HG02588 (cell line): ENCODE data around the gene SERPINB6.
A peak's percentile ranks its signal among the peaks of the same experiment; 100 is the strongest.
"Not testable (repeated sequence)": the region's sequence is repeated elsewhere in the genome, so short reads cannot be mapped to it uniquely, and the experiment has no call there.

ENCODE experiments used
- ATAC-seq: cut with Tn5 transposase; IDR thresholded peaks from one replicate; pipeline ENCODE4 v1.9.1; 2021; ENCODE audit warnings: mild to moderate bottlenecking, moderate library complexity; ENCODE audit not compliant: unreplicated experiment

SERPINB6 gene

DNA sequence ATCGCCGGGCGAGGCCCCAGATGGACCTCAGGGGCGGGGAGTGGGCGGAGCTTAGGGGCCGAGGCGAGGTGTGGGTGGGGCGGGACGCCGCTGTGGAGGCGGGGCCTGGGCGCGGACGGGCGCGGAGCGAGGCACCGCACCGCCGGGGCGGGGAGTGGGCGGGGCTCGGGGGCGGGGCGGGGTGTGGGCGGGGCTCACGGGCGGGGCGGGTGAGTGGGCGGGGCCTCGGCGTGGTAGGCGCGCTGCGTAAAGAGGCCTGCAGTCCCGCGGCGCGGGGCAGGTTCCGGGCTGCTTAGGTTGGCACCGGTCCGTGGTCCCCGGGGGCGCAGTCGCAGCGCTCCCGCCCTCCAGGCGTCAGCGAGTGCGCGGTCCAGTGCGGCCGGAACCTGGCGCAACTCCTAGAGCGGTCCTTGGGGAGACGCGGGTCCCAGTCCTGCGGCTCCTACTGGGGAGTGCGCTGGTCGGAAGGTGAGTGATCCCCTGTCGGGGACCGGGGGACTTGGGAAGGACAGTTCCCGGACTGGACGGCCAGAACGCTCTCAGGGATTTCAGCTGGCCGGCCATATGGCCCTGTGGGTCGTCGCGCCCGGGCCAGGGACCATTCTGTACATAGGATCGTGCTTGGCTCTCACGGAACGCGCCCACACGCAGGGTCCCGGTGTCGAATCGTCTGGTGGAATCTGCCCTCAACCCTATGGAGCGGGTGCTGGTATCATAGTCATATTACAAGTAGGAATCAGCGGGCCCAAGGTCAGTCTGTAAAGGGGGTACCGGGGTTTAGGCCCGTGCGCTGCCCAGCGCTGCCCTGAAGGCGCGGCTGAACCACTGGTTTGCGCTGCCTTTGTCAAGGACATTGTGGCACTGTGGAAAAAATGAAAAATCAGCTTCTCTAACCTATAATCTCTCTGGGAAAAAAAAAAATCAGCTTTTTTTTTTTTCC lies 28.5 kb upstream of the SERPINB6 start, which contains the start of gene NQO2:
Gene NQO2, plus strand, starts transcription at position 277 of the 940 bp plus-strand sequence. CDS start 6,659 bp downstream, outside the sequence.
- ATAC-seq: peak; percentile 72

GRCh38 chr6:2998998-2999617 lies 27.7 kb upstream of the SERPINB6 start:
- peak; percentile 28 for ATAC-seq

- not testable (repeated sequence) for ATAC-seq
Observed at GRCh38 chr6:2998249-2998997, 27.1 kb upstream of the SERPINB6 start.

GRCh38 chr6:2993755-2994317 lies 22.5 kb upstream of the SERPINB6 start:
- ATAC-seq: no peak

- no peak for ATAC-seq
Observed at GRCh38 chr6:2992330-2992979, 21.1 kb upstream of the SERPINB6 start.

- ATAC-seq: no peak
Observed at GRCh38 chr6:2990932-2991506, 19.7 kb upstream of the SERPINB6 start.

GRCh38 chr6:2990248-2990931 lies 19.0 kb upstream of the SERPINB6 start:
- no peak for ATAC-seq

DNA sequence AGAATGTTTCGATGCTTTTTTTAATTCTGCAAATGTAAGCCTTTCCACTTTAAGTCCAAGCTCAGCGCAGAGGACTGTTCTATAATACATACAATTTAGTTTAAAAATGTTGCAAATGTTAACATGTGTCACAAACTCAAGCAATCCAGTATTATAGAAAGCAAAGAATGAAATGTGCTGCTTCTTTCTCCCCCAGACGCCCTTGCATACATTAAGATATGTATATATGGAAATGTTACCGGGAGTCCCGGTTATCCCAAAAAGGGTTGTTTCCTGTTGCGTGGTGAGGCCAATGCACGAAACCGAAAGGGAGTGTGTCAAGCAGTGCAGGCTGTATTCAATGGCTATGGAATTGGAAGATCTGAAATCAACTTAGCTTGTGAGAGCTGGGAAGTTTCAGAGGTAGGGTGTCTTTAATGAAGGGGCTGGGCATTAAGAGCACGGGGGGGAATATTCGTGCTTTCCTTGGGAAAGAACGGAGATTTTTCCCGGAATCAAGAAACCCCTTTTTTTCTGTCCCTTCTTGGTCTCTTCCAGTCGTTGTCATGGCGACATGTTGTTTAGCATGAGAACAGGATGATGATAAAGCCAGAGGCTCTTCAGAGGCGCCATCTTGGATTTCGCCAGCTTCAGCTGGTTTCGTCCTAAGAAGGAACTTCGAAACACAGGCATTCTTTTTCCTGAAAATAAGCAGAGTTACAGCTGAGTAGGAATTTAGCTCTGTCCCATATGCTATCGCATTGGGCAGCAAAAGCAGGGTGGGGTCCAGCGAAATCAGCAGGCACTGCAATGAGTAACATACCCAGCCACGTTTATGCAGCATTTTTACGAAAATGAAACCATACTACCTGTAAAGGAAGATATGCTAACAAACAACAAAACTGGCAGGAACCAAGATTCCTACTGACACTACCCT lies 18.2 kb upstream of the SERPINB6 start:
- peak; percentile 63 for ATAC-seq

DNA sequence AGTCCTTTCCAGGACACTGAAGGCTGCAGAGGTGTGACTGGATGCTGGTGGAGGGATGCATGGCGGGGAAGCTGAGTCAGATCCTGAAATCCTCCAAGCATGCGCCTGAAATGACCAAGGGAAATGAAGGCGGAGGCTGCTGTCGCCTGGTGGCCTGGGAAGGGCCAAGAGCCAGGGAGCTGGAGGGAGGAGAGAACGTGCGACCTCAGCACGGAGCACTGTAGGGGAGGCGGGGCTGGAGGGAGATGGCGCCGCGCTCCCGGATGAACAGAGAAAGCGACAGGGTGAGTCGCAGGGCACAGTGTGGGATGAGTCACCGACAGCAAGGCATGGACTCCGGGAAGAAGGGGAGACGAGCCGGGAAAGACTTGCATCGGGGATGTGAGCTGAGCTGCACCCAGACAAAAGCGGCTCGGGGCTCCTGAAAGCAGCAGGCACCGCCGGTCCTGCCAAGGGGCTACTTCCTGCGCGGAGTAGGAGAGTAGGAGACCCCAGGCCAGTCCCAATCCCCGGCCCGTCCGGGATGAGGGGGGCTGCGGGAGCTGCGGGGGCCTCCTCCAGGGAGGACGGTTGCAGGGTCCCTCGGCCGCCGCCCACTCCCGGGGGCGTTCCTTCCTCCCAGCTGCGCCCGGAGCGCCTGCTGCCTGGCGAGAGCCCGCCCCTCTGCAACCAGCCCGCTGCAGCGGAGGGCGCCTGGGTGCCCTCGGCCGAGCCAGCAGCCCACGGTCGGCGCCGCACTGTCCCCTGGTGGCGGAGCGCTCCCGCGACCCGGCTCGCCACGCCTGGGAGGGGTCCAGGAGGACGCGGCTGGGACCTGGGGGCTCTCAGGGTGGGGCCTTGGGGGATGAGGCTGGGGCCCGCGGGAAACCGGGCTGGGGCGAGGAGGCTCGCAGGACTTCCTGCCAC lies 17.3 kb upstream of the SERPINB6 start:
- ATAC-seq: peak; percentile 62

GRCh38 chr6:2988094-2988425 lies 16.7 kb upstream of the SERPINB6 start:
- ATAC-seq: no peak

DNA sequence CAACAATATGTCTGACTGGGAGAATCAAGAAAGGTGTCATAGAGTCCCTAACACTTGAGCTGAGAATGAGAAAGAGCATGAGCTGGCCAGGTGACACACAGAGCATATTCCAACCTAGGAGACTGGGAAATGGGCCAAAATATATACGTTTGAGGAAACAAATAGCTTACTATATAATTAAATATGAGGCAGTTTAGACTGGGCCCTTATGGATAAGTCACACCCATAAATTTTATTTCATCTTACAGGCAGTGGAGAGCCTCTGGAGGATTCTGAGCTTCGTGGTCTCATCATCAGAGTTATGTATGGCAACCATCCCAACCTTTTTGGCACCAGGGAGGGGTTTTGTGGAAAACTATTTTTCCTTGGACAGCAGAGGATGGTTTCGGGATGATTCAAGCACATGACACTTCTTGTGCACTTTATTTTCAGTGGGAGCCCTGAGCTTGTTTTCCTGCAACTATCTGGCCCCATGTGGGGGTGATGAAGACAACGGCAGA lies 15.4 kb upstream of the SERPINB6 start:
- ATAC-seq: no peak

DNA sequence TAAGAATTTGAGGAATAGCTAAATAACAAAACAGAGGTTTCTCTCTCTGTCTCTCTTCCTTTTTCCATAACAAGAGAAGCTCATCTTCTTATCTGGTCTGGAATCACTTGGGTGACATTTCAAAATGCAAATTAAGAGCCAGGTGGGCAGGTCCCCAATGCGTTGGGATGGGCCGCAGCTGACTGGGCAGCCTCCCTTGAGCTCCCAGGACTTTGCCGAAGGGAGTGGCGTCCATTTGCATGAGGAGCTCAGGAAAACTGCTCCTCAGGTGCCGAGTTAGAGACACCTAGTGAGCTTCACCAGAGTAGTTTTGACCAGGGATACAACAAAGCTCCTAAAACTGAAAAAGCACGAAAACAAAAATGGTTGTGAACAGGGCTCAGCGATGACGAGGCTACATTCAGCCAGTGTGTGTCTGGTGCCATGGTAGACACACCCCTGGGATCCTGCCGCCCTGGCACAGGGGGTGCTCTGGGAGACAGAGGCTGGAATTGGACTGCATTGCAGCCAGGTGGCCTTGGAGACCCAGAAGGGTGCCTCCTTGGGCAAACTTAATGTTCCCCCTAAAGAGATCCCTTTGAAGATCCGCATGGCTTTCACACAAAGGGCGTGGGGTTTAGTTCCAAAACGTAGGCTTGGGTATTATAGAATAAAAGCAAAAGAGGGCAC lies 13.5 kb upstream of the SERPINB6 start:
- ATAC-seq: no peak

GRCh38 chr6:2982426-2983117 lies 11.2 kb upstream of the SERPINB6 start:
- no peak for ATAC-seq

- no peak for ATAC-seq
Observed at GRCh38 chr6:2980465-2980855, 9.1 kb upstream of the SERPINB6 start.

DNA sequence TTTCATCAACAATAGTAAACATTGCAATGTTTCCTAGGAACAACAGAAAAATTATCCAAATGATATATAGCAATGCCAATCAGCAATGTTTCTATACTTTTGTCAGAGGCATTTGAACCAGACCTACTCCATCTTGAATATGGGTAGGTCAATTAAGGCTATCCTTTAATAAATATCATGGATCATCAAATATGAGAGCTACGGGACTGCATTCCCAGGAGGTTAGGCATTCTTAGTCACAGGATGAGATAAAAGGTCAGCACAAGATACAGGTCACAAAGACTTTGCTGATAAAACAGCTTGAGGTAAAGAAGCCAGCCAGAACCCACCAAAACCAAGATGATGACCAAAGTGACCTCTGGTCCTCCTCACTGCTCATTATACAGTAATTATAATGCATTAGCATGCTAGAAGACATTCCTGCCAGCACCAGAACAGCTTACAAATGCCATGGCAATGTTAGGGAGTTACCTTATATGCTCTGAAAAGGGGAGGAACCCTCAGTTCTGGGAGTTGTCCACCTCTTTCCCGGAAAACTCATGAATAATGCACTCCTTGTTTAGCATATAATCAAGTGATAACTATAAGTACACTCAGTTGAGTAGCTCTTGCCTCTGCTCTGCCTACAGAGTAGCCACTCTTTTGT lies 8.6 kb upstream of the SERPINB6 start:
- no peak for ATAC-seq

DNA sequence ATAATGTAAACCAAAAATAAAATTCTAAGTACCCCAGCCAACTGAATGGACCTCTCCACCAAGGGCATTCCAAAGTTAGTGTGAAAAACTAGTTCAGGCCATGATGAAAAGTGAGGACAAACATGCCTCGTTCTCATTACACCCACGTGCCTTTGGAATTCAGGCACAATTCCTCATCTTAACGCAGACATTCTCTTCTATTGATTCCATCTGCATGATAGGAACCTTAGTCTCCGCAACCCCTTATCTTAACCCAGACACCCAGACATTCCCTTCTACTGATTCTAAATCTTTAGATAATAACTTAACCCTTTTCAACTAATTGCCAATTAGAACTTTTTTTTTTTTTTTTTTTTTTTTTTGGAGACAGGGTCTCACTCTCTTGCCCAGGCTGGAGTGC lies 7.6 kb upstream of the SERPINB6 start:
- no peak for ATAC-seq
